NCI-H526 treated with DMSO at 0.1 percent for 48 hours (cell line): Measurements from ENCODE around the gene SLC6A3.

Experiments
- DNase-seq: peaks from one replicate; lab custom pipeline; 2025; lab: John Stamatoyannopoulos, UW

SLC6A3 gene

GRCh38 chr5:1347571-1347970 lies 97.7 kb downstream of the SLC6A3 start:
- DNase-seq = no peak

- DNase-seq = no peak
Measured at GRCh38 chr5:1346627-1347440, 98.4 kb downstream of the SLC6A3 start.

- no peak for DNase-seq
Measured at GRCh38 chr5:1345876-1346626, 99.2 kb downstream of the SLC6A3 start.

- DNase-seq = peak; percentile 52
Measured at GRCh38 chr5:1344975-1345838, 100.0 kb downstream of the SLC6A3 start, which contains the start of gene CLPTM1L. Gene CLPTM1L, minus strand, starts transcription at chr5:1345099. Its CDS starts 258 bp downstream, at chr5:1344841.

GRCh38 chr5:1343931-1344901 lies 101.0 kb downstream of the SLC6A3 start:
- DNase-seq = no peak

- DNase-seq = no peak
Measured at GRCh38 chr5:1343315-1343751, 101.9 kb downstream of the SLC6A3 start.
